HUDEP-2 (cell line): ENCODE results near the gene ALG6.

Experiments
- DNase-seq, 76 experiments: peaks; one replicate each; lab custom pipeline; 2025; ENCODE audit not compliant: unreplicated experiment in 76 of 76; lab: John Stamatoyannopoulos, UW

The ALG6 gene

DNA sequence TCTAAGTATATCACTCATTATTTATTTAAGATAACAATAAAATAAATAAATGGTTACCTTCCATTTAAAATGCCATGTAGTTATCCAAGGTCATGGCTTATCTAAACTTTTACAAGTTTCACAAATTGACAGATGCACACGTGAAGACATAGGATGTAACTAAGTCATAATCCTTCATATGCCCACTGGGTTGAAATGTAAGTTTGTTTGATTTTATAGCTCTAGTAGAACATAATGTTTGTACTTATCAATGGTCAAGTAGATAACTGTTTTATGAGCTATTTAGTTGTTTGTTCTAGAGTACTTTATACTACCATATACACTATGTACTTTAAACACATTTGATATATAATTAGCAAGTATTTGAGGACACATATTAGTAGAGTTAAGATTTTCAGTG is 112.6 kb downstream of the ALG6 start:
- DNase-seq: no peak

DNA sequence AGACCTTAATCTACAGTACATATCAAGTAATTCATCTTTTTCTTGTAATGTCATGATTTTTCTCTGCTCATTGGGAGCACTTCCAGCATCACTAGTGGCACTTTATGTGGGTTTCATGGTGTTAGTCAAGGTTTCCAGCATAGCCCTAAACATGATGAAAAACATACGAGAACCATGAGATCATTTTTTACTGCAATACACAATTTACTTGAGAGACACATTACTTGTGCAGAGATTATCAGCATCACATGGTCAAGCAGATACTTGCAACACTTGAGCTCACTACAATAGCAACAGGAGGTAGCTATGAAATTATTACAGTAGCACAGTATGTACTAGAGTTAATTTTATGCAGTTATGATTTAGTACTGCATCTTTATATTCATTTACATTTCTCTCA is 119.2 kb downstream of the ALG6 start:
- no peak for DNase-seq

DNA sequence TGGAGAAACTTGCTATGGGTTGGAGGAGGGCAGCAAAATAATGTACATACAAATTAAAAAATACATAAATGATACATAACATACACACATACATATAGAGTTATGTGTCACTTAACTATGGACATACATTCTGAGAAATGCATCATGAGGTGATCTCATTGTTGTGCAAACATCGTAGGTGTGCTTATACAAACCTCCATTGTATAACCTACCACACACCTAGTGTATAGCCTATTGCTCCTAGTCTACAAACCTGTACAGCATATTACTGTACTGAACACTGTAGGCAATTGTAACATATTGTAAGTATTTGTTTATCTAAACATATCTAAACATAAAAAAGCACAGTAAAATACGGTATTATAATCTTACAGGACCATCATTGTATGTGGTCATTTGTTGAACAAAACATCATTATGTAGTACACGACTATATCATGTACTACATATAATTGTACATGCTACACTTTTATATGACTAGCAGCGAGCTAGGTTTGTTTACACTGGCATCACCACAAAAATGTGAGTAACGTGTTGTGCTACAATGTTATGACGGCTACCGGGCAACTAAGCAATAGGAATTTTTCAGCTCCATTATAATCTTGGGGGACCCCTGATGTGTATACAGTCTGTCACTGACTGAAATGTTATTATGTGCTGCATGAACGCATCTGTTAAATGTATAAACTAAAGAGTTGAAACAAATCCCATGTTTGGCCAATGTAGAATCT is 120.1 kb downstream of the ALG6 start:
- no peak for DNase-seq
